Stomach (tissue), 4 donors: Measurements from ENCODE around the gene AAMP.

Experiments
- CTCF ChIP-seq, 7 experiments: fragments of 450-650 bp in 4 of 7; fragments of 200-600 bp in 3 of 7; sonication (generic) in 3 of 7; IDR thresholded peaks; one replicate each; pipeline ENCODE4 v1.5.1; 2016 to 2019; ENCODE audit warnings: antibody characterized with exemption in 7 of 7, control low read depth in 2 of 7, mild to moderate bottlenecking in 1 of 7
- EP300 ChIP-seq: sonication (generic); formaldehyde crosslinking; IDR thresholded peaks from one replicate; pipeline ENCODE4 v1.6.1; 2017; ENCODE audit warnings: antibody characterized with exemption
- POLR2A ChIP-seq, 4 donors: fragments of 450-650 bp; IDR thresholded peaks; one replicate each; pipeline ENCODE4 v1.6.1; 2016; ENCODE audit warnings: antibody characterized with exemption in 4 of 4, control low read depth in 2 of 4, mild to moderate bottlenecking in 1 of 4, moderate library complexity in 1 of 4

GRCh38 chr2:218236829-218237228 is 33.1 kb downstream of the AAMP start:
- TF ChIP-seq CTCF (IDR thresholded peaks at IDR 0.05) (no peak), POLR2A (IDR thresholded peaks at IDR 0.05) (no peak), EP300 (no peak)
